Brain microvascular endothelial cell (primary cell): ENCODE measurements around the gene ATRN.
"Not testable (repeated sequence)": the region's sequence is repeated elsewhere in the genome, so short reads cannot be mapped to it uniquely, and the experiment has no call there.

ENCODE experiments used
- DNase-seq: peaks from one replicate; pipeline ENCODE4 v3.0.0-alpha.2; 2020
- H3K27ac ChIP-seq: fragments of 250-450 bp; sonication (Bioruptor Pico); 2 replicates; pipeline ENCODE4 v1.5.1; 2020; ENCODE audit warnings: mild to moderate bottlenecking, moderate library complexity
- H3K27me3 ChIP-seq: fragments of 250-450 bp; sonication (Bioruptor Pico); replicated peaks from 2 replicates; pipeline ENCODE4 v1.5.1; 2020; ENCODE audit warnings: mild to moderate bottlenecking
- H3K36me3 ChIP-seq: fragments of 250-450 bp; sonication (Bioruptor Pico); replicated peaks from 2 replicates; pipeline ENCODE4 v1.5.1; 2020; ENCODE audit warnings: mild to moderate bottlenecking
- H3K4me3 ChIP-seq: 2 replicates; pipeline ENCODE4 v1.5.1; 2011; ENCODE audit warnings: low read depth, mild to moderate bottlenecking, control low read depth, low read length, moderate library complexity
- in situ Hi-C: cut with HindIII; loops from 2 replicates; pipeline ENCODE4 v1.10.0; 2017; ENCODE audit warnings: low sequenced_read_pairs, low pct_ligation_motif_present
- TF ChIP-seq, protein P1 (sequence below): IDR thresholded peaks from 2 replicates; pipeline ENCODE4 v1.5.1; 2011; ENCODE audit warnings: low read depth, mild to moderate bottlenecking, moderate library complexity, low read length, control low read depth, inconsistent platforms; ENCODE audit errors: missing control alignments

Gene ATRN

DNA sequence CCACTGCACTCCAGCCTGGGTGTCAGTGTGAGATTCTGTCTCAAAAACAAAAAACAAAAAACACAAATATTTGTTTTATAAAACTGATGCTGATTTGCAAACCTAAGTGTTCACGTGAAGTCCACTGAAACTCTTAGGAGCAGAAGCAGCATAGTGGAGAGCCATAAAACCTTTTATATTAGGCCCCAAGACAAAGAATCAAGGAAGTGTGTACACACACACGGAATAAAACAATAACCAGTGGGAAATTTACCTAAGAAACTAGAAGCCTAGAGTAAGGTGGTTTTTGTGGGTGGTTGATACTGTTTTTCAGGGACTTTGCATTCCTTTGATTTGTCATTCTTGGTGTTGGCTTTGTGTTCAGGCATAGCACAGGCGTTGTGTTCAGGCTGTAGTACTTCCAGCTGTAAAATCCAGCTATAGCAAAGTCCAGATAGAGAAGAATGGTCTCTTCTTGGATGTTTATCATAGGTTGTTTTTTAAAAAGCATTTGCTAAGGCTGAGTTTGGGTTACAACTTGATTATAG lies 61.3 kb downstream of the ATRN start:
- no peak overlapping the region for H3K4me3 ChIP-seq
- no peaks in the 10 kb centered on the region for H3K27me3 ChIP-seq
- TF ChIP-seq, protein P1, sequence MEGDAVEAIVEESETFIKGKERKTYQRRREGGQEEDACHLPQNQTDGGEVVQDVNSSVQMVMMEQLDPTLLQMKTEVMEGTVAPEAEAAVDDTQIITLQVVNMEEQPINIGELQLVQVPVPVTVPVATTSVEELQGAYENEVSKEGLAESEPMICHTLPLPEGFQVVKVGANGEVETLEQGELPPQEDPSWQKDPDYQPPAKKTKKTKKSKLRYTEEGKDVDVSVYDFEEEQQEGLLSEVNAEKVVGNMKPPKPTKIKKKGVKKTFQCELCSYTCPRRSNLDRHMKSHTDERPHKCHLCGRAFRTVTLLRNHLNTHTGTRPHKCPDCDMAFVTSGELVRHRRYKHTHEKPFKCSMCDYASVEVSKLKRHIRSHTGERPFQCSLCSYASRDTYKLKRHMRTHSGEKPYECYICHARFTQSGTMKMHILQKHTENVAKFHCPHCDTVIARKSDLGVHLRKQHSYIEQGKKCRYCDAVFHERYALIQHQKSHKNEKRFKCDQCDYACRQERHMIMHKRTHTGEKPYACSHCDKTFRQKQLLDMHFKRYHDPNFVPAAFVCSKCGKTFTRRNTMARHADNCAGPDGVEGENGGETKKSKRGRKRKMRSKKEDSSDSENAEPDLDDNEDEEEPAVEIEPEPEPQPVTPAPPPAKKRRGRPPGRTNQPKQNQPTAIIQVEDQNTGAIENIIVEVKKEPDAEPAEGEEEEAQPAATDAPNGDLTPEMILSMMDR = no peak
- no peak for DNase-seq
- H3K27ac ChIP-seq = no peak overlapping the region
- in situ Hi-C loops = no loop called here
- H3K36me3 ChIP-seq = no peaks in the 10 kb centered on the region

DNA sequence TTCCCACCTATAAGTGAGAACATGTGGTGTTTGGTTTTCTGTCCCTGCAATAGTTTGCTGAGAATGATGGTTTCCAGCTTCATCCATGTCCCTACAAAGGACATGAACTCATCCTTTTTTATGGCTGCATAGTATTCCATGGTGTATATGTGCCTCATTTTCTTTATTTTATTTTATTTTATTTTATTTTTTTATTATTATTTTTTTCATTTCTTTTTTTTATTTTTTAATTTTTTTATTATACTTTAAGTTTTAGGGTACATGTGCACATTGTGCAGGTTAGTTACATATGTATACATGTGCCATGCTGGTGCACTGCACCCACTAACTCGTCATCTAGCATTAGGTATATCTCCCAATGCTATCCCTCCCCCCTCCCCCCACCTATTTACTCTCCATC lies 66.9 kb downstream of the ATRN start:
- in situ Hi-C loops, DNase-seq, H3K27me3 ChIP-seq: not testable (repeated sequence)

DNA sequence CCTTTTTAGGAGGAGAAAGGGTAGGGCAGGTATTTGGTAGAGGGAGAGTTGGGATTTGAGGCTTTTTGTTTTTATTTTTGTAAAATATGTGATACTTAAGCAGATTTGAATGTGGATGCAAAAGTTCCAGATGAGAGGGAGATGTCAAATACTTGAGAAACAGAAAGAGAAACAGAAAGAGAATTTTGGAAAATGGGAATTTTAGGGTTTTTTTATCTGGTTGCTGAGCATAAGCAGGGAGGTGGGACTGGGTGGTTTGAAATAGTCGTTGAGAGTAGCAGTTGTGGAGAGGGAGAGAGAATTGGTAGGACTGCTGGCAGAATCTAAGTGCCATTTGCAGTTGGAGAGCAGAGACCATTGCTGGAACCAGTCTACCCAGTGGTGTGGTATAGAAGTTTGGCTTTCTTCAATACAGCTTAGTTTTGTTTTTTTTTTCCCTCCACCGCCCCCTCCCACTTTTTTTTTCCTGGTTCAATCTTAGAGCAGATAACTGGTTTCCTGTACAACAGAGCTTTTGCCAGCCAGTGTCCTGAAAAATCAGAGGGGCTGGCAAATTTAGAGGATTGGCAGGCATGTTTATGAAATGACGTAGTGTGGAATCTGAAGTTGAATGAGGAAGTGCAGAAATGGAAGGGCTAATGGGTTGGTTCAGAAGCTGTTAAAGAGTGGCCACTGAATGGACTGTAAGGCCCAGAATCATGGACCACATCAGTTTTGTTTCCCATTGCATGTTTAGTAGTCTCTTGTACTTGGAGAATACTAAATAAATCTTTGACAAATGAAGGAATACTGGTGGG lies 68.7 kb downstream of the ATRN start:
- in situ Hi-C loops = no loop called here
- no peak for DNase-seq
- no peaks in the 10 kb centered on the region for H3K36me3 ChIP-seq
- no peak overlapping the region for H3K27ac ChIP-seq
- no peaks in the 10 kb centered on the region for H3K27me3 ChIP-seq
- no peak overlapping the region for H3K4me3 ChIP-seq
- TF ChIP-seq, protein P1 = no peak

More for the DNA sequence above, 66.9 kb downstream of the ATRN start:
- H3K36me3 ChIP-seq, H3K4me3 ChIP-seq, H3K27ac ChIP-seq: not testable (repeated sequence)

DNA sequence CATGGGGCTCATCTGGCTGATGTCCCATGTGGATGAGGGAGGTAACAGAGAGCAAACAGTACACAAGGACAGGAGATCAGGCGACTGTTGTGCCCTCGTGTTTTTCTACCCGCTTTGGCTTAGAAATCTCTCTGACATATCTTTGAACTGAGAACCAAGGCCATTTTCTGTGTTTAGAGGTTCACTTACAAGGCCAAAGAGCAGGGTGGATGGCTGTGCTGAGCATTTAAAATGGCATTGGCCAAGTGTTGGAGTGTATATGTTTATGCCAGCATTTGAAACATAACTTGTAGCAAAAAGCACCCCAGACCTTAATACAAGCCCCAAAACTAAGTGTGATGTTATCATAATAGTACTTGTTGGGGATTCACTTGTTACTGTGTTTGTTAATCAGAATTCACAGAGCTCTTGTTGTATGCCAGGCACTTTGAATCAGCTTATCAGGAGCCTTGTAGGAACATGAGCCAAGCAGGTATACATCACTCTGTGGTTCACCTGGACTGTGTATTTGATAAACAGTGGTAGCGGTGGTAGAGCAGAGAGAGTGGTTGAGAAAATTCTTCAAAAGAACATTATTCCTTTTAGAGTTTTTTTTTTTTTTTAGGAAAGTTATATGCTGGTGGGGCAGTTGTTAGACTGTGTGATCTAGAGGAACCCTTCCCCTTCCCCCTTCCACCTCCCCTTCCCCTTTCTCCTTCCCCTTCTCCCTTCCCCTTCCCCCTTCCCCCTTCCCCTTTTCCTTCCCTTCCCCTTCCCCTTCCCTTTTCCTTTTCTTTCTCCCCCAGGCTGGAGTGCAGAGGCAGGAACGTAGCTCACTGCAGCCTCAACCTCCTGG lies 71.3 kb downstream of the ATRN start:
- DNase-seq = no peak
- Histone ChIP-seq H3K27me3 (no peaks in the 10 kb centered on the region), H3K36me3 (no peaks in the 10 kb centered on the region), H3K27ac (no peak overlapping the region), H3K4me3 (no peak overlapping the region)
- TF ChIP-seq, protein P1 = no peak
- in situ Hi-C loops = no loop called here

DNA sequence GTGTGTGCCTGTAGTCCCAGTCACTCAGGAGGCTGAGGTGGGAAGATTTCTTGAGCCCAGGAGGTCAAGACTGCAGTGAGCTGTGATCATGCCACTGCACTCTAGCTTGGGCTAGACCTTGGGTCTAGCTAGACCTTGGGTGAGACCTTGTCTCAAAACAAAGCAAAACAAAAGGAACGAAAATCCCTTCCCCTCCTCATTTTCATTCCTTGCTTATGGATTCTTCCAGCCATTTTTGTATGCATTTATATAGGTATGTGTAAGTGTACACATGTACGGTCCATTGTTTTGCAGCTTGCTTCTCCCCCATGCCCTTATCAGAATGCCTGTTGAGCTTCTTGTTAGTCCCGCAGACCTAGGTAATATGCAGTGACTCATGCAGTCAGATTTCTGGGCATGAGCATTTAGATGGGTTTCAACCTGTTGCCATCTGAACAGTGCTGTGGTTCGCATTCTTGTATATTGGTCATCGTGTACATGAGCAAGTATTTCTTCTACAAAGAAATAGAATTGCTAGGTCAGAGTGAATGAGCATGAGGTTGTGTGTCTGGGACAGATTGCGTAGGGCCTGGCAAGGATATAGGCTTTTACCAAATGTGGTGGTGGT lies 73.2 kb downstream of the ATRN start:
- peak; percentile 27 for DNase-seq
- no peak overlapping the region for H3K27ac ChIP-seq
- H3K36me3 ChIP-seq = no peaks in the 10 kb centered on the region
- H3K4me3 ChIP-seq = no peak overlapping the region
- TF ChIP-seq, protein P1 = no peak
- no peaks in the 10 kb centered on the region for H3K27me3 ChIP-seq
- in situ Hi-C loops = no loop called here
